Fibroblast of the aortic adventitia (primary cell): ENCODE data around the gene WDR48. TPM values are rescaled to one million over a fixed set of nuclear protein-coding genes. Genes with fewer than 3 reads are reported as not detected.
A peak's percentile ranks its signal among the peaks of the same experiment; 100 is the strongest.

Experiments
- DNase-seq: peaks from one replicate; pipeline ENCODE4 v3.0.0-alpha.2; 2010; ENCODE audit warnings: low read depth
- H3K4me3 ChIP-seq: 2 replicates; pipeline ENCODE4 v1.5.1; 2011; ENCODE audit warnings: low read depth, mild to moderate bottlenecking, control low read depth, low read length, moderate library complexity
- total RNA-seq: library from RNA; depleted of rRNA; stranded (reverse); fragments of >200 nt; gene quantifications from 2 replicates; pipeline ENCODE4 v1.2.3, GENCODE V29; 2012; ENCODE audit warnings: low replicate concordance
- TF ChIP-seq, protein P1 (sequence below): IDR thresholded peaks from 2 replicates; pipeline ENCODE4 v1.5.1; 2011; ENCODE audit warnings: mild to moderate bottlenecking, low read length, control low read depth, inconsistent platforms; ENCODE audit not compliant: insufficient read depth

WDR48 gene
- total RNA-seq, 1 donor, result 41.3 TPM

DNA sequence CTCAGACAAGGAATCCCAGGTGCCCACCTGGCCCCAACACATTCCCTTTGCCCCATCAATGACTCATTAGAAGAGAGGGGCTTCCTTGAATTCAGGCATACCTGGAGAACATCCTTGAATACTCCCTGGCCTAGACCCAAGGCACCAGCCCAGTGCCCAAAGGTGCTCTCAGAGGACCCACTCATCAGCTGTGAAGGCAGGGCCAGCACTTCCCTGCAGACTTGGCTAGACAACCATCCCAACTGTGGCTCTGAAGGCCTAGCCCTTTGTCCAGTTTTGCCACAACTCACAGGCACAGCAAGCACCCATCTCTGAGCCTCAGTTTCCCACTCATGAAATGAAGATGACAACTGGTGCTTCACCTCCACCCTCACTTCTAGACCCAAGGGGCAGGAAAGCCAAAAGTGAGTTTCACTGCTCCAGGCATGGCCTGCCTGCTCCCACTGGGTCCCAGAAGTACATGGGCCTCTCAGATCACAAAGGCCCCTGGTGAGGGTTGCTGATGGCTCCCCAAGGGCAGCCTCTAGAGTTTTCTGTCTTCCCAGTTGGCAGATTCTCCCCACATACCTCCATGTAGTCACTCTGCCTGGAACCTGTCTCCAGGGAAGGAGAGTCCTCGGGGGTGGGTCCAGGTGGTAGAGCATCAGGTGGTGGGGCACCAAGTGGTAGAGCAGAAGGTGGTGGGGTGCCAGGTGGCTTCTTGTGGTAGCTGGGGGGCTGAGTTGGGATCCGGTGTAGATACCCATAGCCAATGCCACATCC is 48.1 kb downstream of the WDR48 start:
- DNase-seq, result no peak
- no peak overlapping the region for H3K4me3 ChIP-seq
- TF ChIP-seq, protein P1, sequence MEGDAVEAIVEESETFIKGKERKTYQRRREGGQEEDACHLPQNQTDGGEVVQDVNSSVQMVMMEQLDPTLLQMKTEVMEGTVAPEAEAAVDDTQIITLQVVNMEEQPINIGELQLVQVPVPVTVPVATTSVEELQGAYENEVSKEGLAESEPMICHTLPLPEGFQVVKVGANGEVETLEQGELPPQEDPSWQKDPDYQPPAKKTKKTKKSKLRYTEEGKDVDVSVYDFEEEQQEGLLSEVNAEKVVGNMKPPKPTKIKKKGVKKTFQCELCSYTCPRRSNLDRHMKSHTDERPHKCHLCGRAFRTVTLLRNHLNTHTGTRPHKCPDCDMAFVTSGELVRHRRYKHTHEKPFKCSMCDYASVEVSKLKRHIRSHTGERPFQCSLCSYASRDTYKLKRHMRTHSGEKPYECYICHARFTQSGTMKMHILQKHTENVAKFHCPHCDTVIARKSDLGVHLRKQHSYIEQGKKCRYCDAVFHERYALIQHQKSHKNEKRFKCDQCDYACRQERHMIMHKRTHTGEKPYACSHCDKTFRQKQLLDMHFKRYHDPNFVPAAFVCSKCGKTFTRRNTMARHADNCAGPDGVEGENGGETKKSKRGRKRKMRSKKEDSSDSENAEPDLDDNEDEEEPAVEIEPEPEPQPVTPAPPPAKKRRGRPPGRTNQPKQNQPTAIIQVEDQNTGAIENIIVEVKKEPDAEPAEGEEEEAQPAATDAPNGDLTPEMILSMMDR, result no peak

DNA sequence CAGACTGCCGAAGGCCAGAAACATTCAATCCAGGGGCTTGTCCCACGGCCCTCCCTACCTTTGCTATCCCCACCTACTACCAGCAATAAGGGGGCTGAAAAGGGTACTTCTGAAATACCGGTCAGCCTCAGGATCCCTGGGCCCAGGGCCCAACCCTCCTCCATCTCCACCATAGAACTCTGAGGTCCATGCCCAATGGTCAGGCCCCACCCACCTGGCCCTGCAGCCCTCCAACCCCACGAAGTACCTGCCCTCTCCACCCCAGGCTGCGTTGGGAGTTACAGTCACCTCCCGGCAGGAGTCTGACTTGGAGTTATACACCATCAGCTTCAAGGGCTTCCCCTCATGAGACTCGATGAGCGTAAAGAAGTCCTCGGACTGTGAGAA is 48.7 kb downstream of the WDR48 start:
- DNase-seq, result no peak
- no peak overlapping the region for H3K4me3 ChIP-seq
- TF ChIP-seq, protein P1, result no peak

DNA sequence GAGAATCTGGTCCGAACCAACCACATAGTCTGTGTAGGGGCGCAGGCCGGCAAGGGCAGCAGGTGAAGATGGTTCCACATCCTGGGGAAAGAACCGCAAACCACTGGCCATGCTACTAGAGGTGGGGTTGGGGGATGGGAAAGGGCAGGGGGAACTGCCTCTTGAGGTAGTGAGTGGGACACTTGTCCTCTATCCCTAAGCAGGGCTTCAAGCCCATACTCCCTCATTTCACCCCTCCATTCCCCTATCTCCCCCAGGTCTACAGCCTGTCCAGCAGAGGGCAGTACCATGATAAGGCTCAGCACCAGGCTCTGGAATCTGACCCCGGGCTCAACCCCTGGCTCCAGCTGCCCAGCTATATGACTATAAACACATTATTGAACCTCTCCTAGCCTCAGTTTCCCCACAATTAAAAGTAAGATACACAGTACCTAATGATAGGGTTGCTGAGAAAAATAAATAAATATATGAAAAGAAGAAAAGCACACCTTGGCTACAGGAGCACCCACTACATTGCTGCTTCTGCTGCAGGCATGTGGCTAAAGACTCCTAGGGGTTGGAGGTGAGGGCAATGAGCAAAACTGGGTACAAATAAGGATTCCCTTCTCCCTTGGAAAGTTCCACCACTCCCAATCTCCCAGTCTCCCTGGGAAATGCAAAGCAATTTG is 49.3 kb downstream of the WDR48 start:
- no peak overlapping the region for H3K4me3 ChIP-seq
- DNase-seq, result peak; percentile 37
- TF ChIP-seq, protein P1, result peak; percentile 69

DNA sequence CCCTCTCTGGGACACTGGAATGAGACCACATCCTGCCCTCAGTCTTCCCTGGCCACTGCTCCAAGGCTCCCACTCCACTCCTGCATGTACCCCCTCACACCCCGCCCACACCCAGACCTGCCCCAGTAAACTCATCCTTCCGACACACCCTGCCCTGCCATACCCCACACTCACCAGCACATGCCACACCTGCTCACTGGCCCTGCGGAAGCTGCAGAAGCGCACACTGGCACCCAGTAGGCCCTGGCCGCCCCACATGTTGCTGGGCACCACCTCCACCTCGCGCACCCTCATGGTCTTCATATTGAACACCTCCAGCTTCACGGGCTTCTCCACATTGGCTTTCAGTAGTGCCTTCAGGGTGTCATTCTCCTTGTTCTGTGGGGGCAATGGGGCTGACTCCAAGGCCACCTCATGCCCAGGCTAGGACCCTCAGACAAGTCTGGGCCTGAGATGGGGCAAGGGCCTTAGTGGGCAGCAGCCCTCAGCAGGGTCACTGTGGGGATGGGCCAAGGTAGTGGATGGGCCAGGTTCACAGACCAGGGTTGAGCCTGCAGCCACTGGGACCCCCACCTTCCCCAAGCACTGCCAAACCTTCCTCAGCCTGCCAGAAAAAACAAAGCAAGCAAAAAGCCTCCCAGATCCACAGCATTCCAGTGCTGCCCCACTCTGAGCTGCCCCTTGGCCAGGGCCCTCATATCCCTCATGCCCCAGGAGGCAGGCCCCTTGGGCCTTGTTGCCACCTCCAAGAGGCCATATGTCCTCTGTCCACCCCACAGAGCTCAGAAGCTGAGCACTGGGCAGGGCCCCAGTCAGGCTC is 50.9 kb downstream of the WDR48 start:
- no peak overlapping the region for H3K4me3 ChIP-seq
- TF ChIP-seq, protein P1, result no peak
- no peak for DNase-seq

DNA sequence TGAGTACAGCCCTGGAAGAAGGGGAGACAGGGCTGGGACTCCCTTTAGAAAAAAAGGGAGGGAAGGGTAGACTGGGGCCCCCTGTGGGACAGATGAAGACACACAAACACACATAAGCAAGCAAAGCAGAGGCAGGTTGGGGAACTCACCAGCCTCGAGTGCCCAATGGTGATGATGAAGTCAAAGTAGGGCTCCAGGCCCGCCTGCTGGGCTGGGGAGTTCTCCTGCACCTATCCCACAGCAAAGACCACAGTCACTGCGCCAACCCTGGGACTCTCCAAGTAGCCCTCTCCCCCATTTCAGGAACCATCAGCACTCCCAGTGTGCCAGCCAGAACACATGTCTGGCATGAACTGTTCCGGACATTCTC is 51.5 kb downstream of the WDR48 start:
- H3K4me3 ChIP-seq, result no peak overlapping the region
- DNase-seq, result no peak
- TF ChIP-seq, protein P1, result no peak

DNA sequence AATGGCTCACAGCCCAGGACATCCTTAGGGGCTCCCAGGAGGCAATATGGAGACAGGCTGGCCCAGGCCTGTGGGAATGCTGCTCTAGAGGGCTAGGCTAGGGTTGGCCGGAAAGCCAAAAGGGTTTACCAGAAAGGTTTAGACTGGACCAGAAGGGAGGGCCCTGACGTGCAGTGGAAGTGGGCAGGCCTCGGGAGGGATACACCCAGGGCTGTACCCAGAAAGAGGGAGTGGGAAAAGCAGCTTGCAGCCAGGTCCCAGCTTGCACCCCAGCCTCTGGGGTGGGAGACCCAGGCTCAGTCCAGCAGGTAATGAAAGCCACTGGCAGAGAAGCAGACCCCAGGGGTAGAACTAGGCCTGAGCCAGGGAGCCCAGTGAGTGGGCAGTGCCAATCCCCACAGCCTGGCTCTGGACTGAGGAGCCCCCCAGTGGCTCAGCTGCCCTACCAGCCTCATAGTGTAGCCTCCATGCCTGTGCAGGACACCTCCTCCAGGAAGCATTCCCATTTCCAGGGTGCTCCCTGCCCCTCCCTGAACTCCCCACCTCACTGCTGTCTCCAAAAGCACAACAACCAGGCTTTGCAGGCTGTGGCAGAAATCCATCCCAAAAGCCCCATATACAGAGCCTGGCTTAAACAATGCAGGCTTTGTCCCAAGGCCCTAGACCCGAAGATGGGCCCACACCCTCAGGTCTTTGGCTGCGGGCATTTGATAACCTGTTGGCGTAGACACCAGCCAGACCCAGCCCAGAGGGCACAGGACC is 52.2 kb downstream of the WDR48 start:
- H3K4me3 ChIP-seq, result no peak overlapping the region
- DNase-seq, result no peak
- TF ChIP-seq, protein P1, result no peak
